GM12872 (cell line): ENCODE measurements around the gene SLC5A10.

Experiments used
- CTCF ChIP-seq: IDR thresholded peaks from 3 replicates; pipeline ENCODE4 v1.5.1; 2011; ENCODE audit warnings: low read depth, mild to moderate bottlenecking, low read length, moderate library complexity; ENCODE audit not compliant: insufficient read depth

The SLC5A10 gene

GRCh38 chr17:18976201-18976600, 24.2 kb downstream of the SLC5A10 start:
- TF ChIP-seq CTCF = no peak

- no peak for TF ChIP-seq CTCF
Measured at GRCh38 chr17:18977021-18977420, 25.1 kb downstream of the SLC5A10 start.

GRCh38 chr17:18977646-18978045, 25.7 kb downstream of the SLC5A10 start:
- TF ChIP-seq CTCF = no peak

GRCh38 chr17:18978050-18978449, 26.1 kb downstream of the SLC5A10 start:
- TF ChIP-seq CTCF = no peak

- TF ChIP-seq CTCF = no peak
Measured at GRCh38 chr17:18978655-18979054, 26.7 kb downstream of the SLC5A10 start.

- TF ChIP-seq CTCF = no peak
Measured at GRCh38 chr17:18980682-18981334, 28.8 kb downstream of the SLC5A10 start.

GRCh38 chr17:18981335-18981641, 29.3 kb downstream of the SLC5A10 start:
- TF ChIP-seq CTCF = no peak
